ENCODE measurements around the gene ING4.

The ING4 gene

GRCh38 chr12:6632026-6632983, 30.6 kb downstream of the ING4 start:
- peak; percentile 42 for DNase-seq

DNA sequence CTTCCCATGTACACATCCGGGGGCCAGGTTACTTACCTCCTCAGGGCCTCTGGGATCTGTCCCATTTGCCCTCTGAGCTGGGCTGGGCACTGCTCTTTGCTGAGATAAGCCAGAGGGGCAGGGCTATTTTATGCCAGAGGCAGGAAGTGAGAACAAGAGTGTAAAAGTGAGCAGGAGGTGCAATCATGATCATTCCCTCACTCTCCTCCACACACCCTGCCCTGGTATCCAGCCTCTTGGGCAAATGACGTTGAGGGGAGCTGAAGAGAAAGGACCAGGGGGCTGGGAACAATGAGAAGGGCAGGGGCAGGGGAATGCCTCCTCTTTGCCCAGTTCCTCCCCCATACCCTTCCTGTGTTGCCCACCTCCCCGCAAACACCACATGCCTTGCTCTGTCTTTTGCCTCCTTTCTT, 31.4 kb downstream of the ING4 start:
- DNase-seq: no peak

- no peak for DNase-seq
Observed at GRCh38 chr12:6630736-6631135, 32.2 kb downstream of the ING4 start.

DNA sequence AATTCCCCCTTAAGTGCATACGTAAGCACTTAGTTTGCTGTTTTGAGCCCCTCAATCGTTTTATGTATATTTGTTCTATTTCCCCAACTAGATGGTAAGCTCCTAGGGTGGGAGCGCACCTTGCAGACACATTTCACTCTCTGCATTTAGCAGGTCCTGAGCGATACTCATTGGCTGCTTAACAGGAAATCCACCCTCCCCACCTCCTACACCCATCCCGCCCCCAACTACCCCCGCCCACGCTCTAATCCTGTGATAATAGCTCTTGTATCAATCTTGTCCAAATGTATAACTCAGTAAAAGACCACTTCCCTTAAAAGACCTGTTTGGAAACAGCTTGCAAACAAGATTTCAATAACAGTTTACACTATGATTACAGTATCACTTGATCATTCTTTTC, 35.3 kb downstream of the ING4 start:
- no peak for DNase-seq

GRCh38 chr12:6626654-6627283, 36.1 kb downstream of the ING4 start:
- DNase-seq: no peak

GRCh38 chr12:6620885-6621274, 42.0 kb downstream of the ING4 start:
- no peak for DNase-seq

GRCh38 chr12:6620137-6620884, 42.6 kb downstream of the ING4 start:
- no peak for DNase-seq

- no peak for DNase-seq
Observed at GRCh38 chr12:6618483-6619225, 44.3 kb downstream of the ING4 start.

DNA sequence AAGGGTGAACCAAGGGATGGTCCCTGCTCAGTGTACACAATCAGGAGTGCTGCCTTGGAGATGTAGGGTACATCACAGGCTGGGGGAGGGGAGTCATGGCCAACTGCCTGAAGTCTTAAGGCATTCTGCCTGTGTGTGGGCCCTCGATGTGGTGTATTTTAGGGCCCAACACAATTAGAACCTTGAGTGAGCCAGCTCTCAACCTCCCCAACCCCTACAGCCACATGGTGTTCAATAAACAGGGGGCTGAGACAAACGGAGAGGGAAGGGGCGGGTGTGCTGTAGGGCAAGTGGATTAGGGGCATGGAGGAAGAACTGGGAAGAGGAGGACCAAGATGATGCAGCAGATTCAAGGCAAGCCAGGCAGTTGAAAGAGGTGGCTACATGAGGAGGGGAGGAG, 47.1 kb downstream of the ING4 start:
- DNase-seq: no peak

- no peak for DNase-seq
Observed at GRCh38 chr12:6614513-6615172, 48.3 kb downstream of the ING4 start.

GRCh38 chr12:6613776-6614512, 49.0 kb downstream of the ING4 start:
- DNase-seq: peak; percentile 71

DNA sequence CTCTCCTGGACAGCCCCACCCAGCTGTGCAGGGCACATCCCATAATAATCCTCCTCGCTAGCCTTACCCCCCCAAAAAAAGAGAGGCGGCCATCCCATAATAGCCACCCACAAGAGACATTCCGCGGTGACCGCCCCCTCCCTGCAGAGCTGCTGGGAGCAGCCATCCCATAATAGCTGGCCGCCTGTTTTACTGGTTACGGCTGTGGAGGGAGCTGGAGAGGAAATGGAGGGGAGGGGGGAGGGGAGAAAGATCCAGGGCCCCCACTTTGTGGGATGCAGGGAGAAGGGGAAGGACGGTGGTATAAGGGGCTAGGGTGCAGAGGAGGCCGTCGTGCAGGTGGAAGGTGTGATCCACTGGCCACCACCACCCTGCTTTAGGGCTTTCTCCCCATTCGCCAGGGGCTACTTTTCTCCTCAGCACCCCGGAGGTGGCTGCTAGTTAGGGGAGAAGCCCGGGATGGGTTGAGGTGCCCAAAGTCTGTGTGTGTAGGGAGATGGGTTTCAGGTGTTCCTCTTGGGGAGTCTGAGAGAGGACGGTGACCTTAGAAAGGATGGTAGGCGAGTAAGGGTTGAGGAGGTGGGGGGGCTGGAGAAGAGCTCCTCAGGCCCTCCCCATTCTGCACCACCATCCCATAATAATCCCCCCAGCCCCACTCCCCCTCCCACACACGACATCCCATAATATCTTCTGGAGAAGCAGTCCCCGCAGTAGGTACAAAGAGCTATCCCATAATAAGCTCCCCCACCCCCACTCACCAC, 49.7 kb downstream of the ING4 start:
- peak; percentile 42 for DNase-seq

GRCh38 chr12:6612652-6613014, 50.3 kb downstream of the ING4 start:
- DNase-seq: no peak

- DNase-seq: no peak
Observed at GRCh38 chr12:6612247-6612646, 50.7 kb downstream of the ING4 start.

GRCh38 chr12:6608592-6609281, 54.2 kb downstream of the ING4 start:
- DNase-seq: no peak

DNA sequence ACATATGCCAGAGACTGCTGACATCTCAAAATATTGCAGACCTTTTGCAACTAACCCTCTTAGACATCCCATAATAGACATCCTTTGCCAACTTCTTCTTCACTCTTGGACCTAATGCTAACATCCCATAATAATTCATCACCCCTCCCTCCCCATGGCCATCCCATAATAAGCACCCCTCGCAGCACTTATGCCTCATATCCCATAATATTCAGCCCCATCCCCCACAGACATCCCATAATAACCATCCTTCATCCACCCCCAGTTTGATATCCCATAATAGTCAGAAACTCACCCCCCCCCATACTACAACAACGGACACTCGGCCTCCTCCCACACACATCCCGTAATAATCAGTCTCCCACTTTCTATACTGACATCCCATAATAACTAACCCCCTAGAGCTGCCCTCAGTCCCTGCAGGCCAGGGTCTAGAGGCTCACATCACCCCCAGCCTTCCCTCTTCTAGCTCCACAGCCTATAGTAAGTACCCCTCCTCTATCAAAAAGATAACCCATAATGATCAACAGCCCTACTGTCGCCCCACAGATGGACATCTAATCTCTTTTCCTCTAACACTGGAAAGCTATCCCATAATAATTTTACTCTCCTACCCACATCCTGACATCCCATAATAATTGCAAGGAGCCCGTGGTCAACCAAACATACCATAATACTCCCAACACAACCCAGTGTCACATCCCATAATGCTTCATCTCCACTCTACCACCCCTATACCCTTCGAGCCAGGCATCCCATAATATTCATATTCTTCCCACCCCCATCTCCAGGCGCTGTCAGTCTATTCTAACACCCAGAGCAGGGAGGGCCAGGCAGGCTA, 54.9 kb downstream of the ING4 start:
- peak; percentile 76 for DNase-seq

GRCh38 chr12:6606331-6607131, 56.4 kb downstream of the ING4 start:
- DNase-seq: peak; percentile 34
